PC-9 (cell line): Measurements from ENCODE around the gene HYDIN.
"Not testable (repeated sequence)": the region's sequence is repeated elsewhere in the genome, so short reads cannot be mapped to it uniquely, and the experiment has no call there.

ENCODE experiments used
- CTCF ChIP-seq: fragments of 200-600 bp; sonication (generic); conservative IDR thresholded peaks from 2 replicates; pipeline ENCODE4 v1.6.1; 2017; ENCODE audit warnings: mixed run types, antibody characterized with exemption, mild to moderate bottlenecking, moderate library complexity
- EZH2 ChIP-seq: fragments of 200-600 bp; sonication (generic); IDR thresholded peaks from 2 replicates; pipeline ENCODE4 v1.8.0; 2017; ENCODE audit warnings: antibody characterized with exemption, low read depth

GRCh38 chr16:70992511-70992910, 238.0 kb downstream of the HYDIN start:
- not testable (repeated sequence) for TF ChIP-seq CTCF, EZH2
